BLaER1 treated with 17β-estradiol and CSF1 and Interleukin-3, amounts not matched to agents 10 nM and 100 nM (cell line): ENCODE results near the gene SH2D4B.

Experiments used
- H3K27ac ChIP-seq, 11 experiments: shearing (Covaris generic); formaldehyde crosslinking; 2 replicates each; pipeline ENCODE4 v1.8.1; 2022
- H3K27me3 ChIP-seq, 11 experiments: shearing (Covaris generic); formaldehyde crosslinking; 2 replicates each; pipeline ENCODE4 v1.8.1; 2022
- H3K36me3 ChIP-seq, 11 experiments: shearing (Covaris generic); formaldehyde crosslinking; 2 replicates each; pipeline ENCODE4 v1.8.1; 2022
- H3K4me1 ChIP-seq, 10 experiments: shearing (Covaris generic); formaldehyde crosslinking; 2 replicates each; pipeline ENCODE4 v1.8.1; 2022
- H3K4me2 ChIP-seq, 11 experiments: shearing (Covaris generic); formaldehyde crosslinking; 2 replicates each; pipeline ENCODE4 v1.8.1; 2022
- H3K4me3 ChIP-seq, 10 experiments: shearing (Covaris generic); formaldehyde crosslinking; 2 replicates each; pipeline ENCODE4 v1.8.1; 2022
- H3K9ac ChIP-seq, 11 experiments: shearing (Covaris generic); formaldehyde crosslinking; 2 replicates each; pipeline ENCODE4 v1.8.1; 2022
- H3K9me3 ChIP-seq, 11 experiments: shearing (Covaris generic); formaldehyde crosslinking; replicated peaks in 1 of 11; 2 replicates each; pipeline ENCODE4 v1.8.1; 2022
- H4K20me1 ChIP-seq, 11 experiments: shearing (Covaris generic); formaldehyde crosslinking; 2 replicates each; pipeline ENCODE4 v1.8.1; 2022
- Cebpa-rat ChIP-seq, 11 experiments: shearing (Covaris generic); IDR thresholded peaks; 2 replicates each; pipeline ENCODE4 v1.8.1; 2022

SH2D4B gene

GRCh38 chr10:80613466-80614170 is 75.9 kb downstream of the SH2D4B start:
- Histone ChIP-seq H3K27ac (no peak overlapping the region), H3K9me3 (peaks cover 0 to 7% (median 0%) of the 10 kb centered on the region in 11 experiments; a peak in 3 of 22 replicates), H3K4me3 (no peak overlapping the region), H3K9ac (no peak overlapping the region), H4K20me1 (no peaks in the 10 kb centered on the region), H3K4me2 (no peak overlapping the region; a peak in 1 of 22 replicates), H3K4me1 (peaks cover 2 to 49% (median 13%) of the 10 kb centered on the region in 10 experiments; a peak in 19 of 20 replicates), H3K36me3 (peaks cover 0 to 95% (median 34%) of the 10 kb centered on the region in 11 experiments; a peak in 14 of 22 replicates), H3K27me3 (no peaks in the 10 kb centered on the region)
- TF ChIP-seq Cebpa-rat (IDR thresholded peaks at IDR 0.05), result no peak

GRCh38 chr10:80614576-80615416 is 77.1 kb downstream of the SH2D4B start:
- peaks cover 0 to 37% (median 2%) of the 10 kb centered on the region in 10 experiments; a peak in 9 of 20 replicates for H3K4me1 ChIP-seq

GRCh38 chr10:80617807-80618206 is 80.1 kb downstream of the SH2D4B start:
- Histone ChIP-seq H3K4me1 (peaks cover 7 to 30% (median 14%) of the 10 kb centered on the region in 10 experiments), H4K20me1 (no peaks in the 10 kb centered on the region), H3K4me2 (no peak overlapping the region), H3K9ac (no peak overlapping the region), H3K36me3 (peaks cover 0 to 79% (median 30%) of the 10 kb centered on the region in 11 experiments; a peak in 15 of 22 replicates), H3K27ac (no peak overlapping the region), H3K27me3 (no peaks in the 10 kb centered on the region), H3K9me3 (peaks cover 0 to 7% (median 0%) of the 10 kb centered on the region in 11 experiments; a peak in 3 of 22 replicates), H3K4me3 (no peak overlapping the region)
- TF ChIP-seq Cebpa-rat (IDR thresholded peaks at IDR 0.05), result no peak

More at GRCh38 chr10:80614576-80615416, 77.1 kb downstream of the SH2D4B start:
- no peaks in the 10 kb centered on the region for H4K20me1 ChIP-seq
- TF ChIP-seq Cebpa-rat (IDR thresholded peaks at IDR 0.05), result no peak
- no peaks in the 10 kb centered on the region for H3K27me3 ChIP-seq
- peaks cover 0 to 7% (median 0%) of the 10 kb centered on the region in 11 experiments; a peak in 3 of 22 replicates for H3K9me3 ChIP-seq
- no peak overlapping the region for H3K4me2 ChIP-seq
- peaks cover 0 to 96% (median 41%) of the 10 kb centered on the region in 11 experiments; a peak in 14 of 22 replicates for H3K36me3 ChIP-seq
- H3K9ac ChIP-seq, result no peak overlapping the region
- H3K4me3 ChIP-seq, result no peak overlapping the region
- H3K27ac ChIP-seq, result no peak overlapping the region

- Histone ChIP-seq H4K20me1 (no peaks in the 10 kb centered on the region), H3K9me3 (0 out of 22 replicates have a peak, but pooled peaks cover 0 to 2% (median 0%) of the 10 kb centered on the region in 11 experiments), H3K27me3 (no peaks in the 10 kb centered on the region), H3K4me2 (peak overlapping the region in 1 of 11 experiments; percentile 5; a peak in 1 of 22 replicates), H3K4me3 (no peak overlapping the region), H3K4me1 (peaks cover 7 to 30% (median 14%) of the 10 kb centered on the region in 10 experiments), H3K36me3 (peaks cover 0 to 67% (median 21%) of the 10 kb centered on the region in 11 experiments; a peak in 14 of 22 replicates), H3K27ac (peak overlapping the region in 1 of 11 experiments; percentile 11; a peak in 2 of 22 replicates), H3K9ac (no peak overlapping the region)
- TF ChIP-seq Cebpa-rat (IDR thresholded peaks at IDR 0.05), result no peak
These were observed 81.3 kb downstream of the SH2D4B start for GRCh38 chr10:80619036-80619435.

- Histone ChIP-seq H3K36me3 (peaks cover 0 to 59% (median 25%) of the 10 kb centered on the region in 11 experiments; a peak in 14 of 22 replicates), H3K4me3 (no peak overlapping the region), H3K9ac (no peak overlapping the region), H3K27me3 (no peaks in the 10 kb centered on the region), H3K27ac (no peak overlapping the region), H3K4me1 (peaks cover 7 to 30% (median 14%) of the 10 kb centered on the region in 10 experiments), H3K9me3 (peaks cover 6 to 14% (median 9%) of the 10 kb centered on the region in 11 experiments; a peak in 18 of 22 replicates), H3K4me2 (peak overlapping the region in 2 of 11 experiments; percentile 15 to 28; a peak in 3 of 22 replicates), H4K20me1 (no peaks in the 10 kb centered on the region)
- TF ChIP-seq Cebpa-rat (IDR thresholded peaks at IDR 0.05), result no peak
These were observed 84.5 kb downstream of the SH2D4B start for GRCh38 chr10:80622153-80622552.

- Histone ChIP-seq H4K20me1 (no peaks in the 10 kb centered on the region), H3K9ac (peak overlapping the region in 7 of 11 experiments; percentile 10 to 58 (median 42); a peak in 6 of 22 replicates), H3K4me3 (no peak overlapping the region), H3K4me2 (peak overlapping the region in 10 of 11 experiments; percentile 11 to 82 (median 69); a peak in 18 of 22 replicates), H3K36me3 (peaks cover 0 to 72% (median 19%) of the 10 kb centered on the region in 11 experiments; a peak in 14 of 22 replicates), H3K4me1 (peaks cover 0 to 34% (median 26%) of the 10 kb centered on the region in 10 experiments; a peak in 18 of 20 replicates), H3K9me3 (peaks cover 9 to 33% (median 26%) of the 10 kb centered on the region in 11 experiments; a peak in 19 of 22 replicates), H3K27ac (peak overlapping the region in 8 of 11 experiments; percentile 29 to 79 (median 64); a peak in 15 of 22 replicates), H3K27me3 (no peaks in the 10 kb centered on the region)
- peak in 7 of 11 experiments; percentile 12 to 76 (median 59); a peak in 9 of 22 replicates for TF ChIP-seq Cebpa-rat (IDR thresholded peaks at IDR 0.05)
These were observed 92.6 kb downstream of the SH2D4B start for GRCh38 chr10:80630324-80630723.

- Histone ChIP-seq H3K4me2 (peak overlapping the region in 5 of 11 experiments; percentile 11 to 55 (median 40); a peak in 9 of 22 replicates), H4K20me1 (no peaks in the 10 kb centered on the region), H3K9me3 (peaks cover 8 to 30% (median 21%) of the 10 kb centered on the region in 11 experiments; a peak in 19 of 22 replicates), H3K4me3 (no peak overlapping the region), H3K36me3 (peaks cover 0 to 52% (median 12%) of the 10 kb centered on the region in 11 experiments; a peak in 10 of 22 replicates), H3K4me1 (peaks cover 0 to 34% (median 26%) of the 10 kb centered on the region in 10 experiments; a peak in 18 of 20 replicates), H3K9ac (no peak overlapping the region), H3K27me3 (no peaks in the 10 kb centered on the region), H3K27ac (peak overlapping the region in 6 of 11 experiments; percentile 9 to 45 (median 22); a peak in 5 of 22 replicates)
- TF ChIP-seq Cebpa-rat (IDR thresholded peaks at IDR 0.05), result no peak
These were observed 95.0 kb downstream of the SH2D4B start for GRCh38 chr10:80632742-80633141.

GRCh38 chr10:80633383-80633860 is 95.7 kb downstream of the SH2D4B start:
- Histone ChIP-seq H3K4me3 (no peak overlapping the region), H4K20me1 (no peaks in the 10 kb centered on the region), H3K4me2 (no peak overlapping the region; a peak in 1 of 22 replicates), H3K9ac (no peak overlapping the region), H3K36me3 (peaks cover 0 to 46% (median 12%) of the 10 kb centered on the region in 11 experiments; a peak in 10 of 22 replicates), H3K27ac (peak overlapping the region in 3 of 11 experiments; percentile 15 to 45 (median 45); a peak in 3 of 22 replicates), H3K9me3 (peaks cover 8 to 26% (median 20%) of the 10 kb centered on the region in 11 experiments; a peak in 19 of 22 replicates), H3K4me1 (peaks cover 0 to 34% (median 26%) of the 10 kb centered on the region in 10 experiments; a peak in 18 of 20 replicates), H3K27me3 (no peaks in the 10 kb centered on the region)
- no peak for TF ChIP-seq Cebpa-rat (IDR thresholded peaks at IDR 0.05)
